ENCODE data around the gene CREB3L2.

CREB3L2 gene

DNA sequence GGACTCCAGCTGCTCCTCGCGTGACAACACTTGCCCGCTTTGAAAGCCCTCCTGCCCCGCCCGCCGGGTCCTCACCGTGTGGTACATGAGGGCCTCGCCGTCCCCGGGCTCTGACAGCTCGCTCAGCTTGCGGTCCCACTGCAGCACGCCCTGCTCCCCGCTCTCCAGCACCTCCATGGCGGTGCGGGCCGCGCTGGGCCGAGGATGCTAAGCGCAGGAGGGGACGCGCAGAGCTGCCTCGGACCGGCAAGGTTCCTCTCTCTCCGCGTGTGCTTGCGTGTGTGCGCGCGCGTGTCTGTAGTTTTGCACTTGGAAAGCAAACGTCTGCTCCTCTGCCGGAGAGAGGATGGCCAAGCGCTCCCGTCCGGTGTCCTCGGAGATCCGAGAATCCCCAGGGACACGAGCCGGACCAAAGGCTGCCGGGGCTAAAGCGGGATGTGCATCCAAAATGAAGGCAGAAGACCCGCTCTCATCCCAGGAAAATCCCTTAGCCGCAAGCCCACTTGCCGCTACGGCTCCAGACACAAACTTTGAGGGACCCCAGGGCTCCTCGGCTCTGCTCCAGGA, at the start of gene CREB3L2 (continued):
- TF ChIP-seq ZNF362 (tag by site-specific recombination; IDR thresholded peaks at IDR 0.05) (no peak), ZNF510 (tag by site-specific recombination; IDR thresholded peaks at IDR 0.05; ENCODE audit: insufficient replicate concordance) (no peak), ZNF677 (tag by site-specific recombination; IDR thresholded peaks at IDR 0.05) (no peak), ZBTB10 (tag by site-specific recombination; IDR thresholded peaks at IDR 0.05) (peak; percentile 50; the same call in 1 of the 2 replicates), ZNF704 (tag by site-specific recombination; IDR thresholded peaks at IDR 0.05) (no peak), ZSCAN5A (tag by site-specific recombination; IDR thresholded peaks at IDR 0.05) (no peak), ZNF23 (tag by site-specific recombination; IDR thresholded peaks at IDR 0.05; ENCODE audit: borderline replicate concordance) (no peak), ZNF350 (tag by site-specific recombination; IDR thresholded peaks at IDR 0.05) (no peak), ZNF292 (tag by site-specific recombination; IDR thresholded peaks at IDR 0.05; ENCODE audit: borderline replicate concordance, low read depth) (no peak), ZNF121 (tag by site-specific recombination; IDR thresholded peaks at IDR 0.05) (peak; percentile 38; the same call in 1 of the 2 replicates), ZSCAN16 (tag by site-specific recombination; IDR thresholded peaks at IDR 0.05) (no peak; the same call in 1 of the 2 replicates), KLF10 (tag by site-specific recombination; IDR thresholded peaks at IDR 0.05) (no peak), ZNF211 (tag by site-specific recombination; IDR thresholded peaks at IDR 0.05; ENCODE audit: low read depth) (no peak), GLI2 (tag by site-specific recombination; IDR thresholded peaks at IDR 0.05; ENCODE audit: borderline replicate concordance, low read depth) (no peak), ZNF274 (IDR thresholded peaks at IDR 0.05; ENCODE audit: low read length) (no peak), ZNF274 (tag by site-specific recombination; IDR thresholded peaks at IDR 0.05; ENCODE audit: borderline replicate concordance) (no peak), ZNF701 (tag by site-specific recombination; IDR thresholded peaks at IDR 0.05) (0 out of 2 replicates have a peak, but pooled peaks have one; percentile 22), ZFP69B (tag by site-specific recombination; IDR thresholded peaks at IDR 0.05) (peak; percentile 72)
- TF ChIP-seq, protein P1, sequence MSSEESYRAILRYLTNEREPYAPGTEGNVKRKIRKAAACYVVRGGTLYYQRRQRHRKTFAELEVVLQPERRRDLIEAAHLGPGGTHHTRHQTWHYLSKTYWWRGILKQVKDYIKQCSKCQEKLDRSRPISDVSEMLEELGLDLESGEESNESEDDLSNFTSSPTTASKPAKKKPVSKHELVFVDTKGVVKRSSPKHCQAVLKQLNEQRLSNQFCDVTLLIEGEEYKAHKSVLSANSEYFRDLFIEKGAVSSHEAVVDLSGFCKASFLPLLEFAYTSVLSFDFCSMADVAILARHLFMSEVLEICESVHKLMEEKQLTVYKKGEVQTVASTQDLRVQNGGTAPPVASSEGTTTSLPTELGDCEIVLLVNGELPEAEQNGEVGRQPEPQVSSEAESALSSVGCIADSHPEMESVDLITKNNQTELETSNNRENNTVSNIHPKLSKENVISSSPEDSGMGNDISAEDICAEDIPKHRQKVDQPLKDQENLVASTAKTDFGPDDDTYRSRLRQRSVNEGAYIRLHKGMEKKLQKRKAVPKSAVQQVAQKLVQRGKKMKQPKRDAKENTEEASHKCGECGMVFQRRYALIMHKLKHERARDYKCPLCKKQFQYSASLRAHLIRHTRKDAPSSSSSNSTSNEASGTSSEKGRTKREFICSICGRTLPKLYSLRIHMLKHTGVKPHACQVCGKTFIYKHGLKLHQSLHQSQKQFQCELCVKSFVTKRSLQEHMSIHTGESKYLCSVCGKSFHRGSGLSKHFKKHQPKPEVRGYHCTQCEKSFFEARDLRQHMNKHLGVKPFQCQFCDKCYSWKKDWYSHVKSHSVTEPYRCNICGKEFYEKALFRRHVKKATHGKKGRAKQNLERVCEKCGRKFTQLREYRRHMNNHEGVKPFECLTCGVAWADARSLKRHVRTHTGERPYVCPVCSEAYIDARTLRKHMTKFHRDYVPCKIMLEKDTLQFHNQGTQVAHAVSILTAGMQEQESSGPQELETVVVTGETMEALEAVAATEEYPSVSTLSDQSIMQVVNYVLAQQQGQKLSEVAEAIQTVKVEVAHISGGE (tag by site-specific recombination; conservative IDR thresholded peaks at IDR 0.05; ENCODE audit: low read depth): no peak; the same call in 1 of the 2 replicates
- TF ChIP-seq, protein P2, sequence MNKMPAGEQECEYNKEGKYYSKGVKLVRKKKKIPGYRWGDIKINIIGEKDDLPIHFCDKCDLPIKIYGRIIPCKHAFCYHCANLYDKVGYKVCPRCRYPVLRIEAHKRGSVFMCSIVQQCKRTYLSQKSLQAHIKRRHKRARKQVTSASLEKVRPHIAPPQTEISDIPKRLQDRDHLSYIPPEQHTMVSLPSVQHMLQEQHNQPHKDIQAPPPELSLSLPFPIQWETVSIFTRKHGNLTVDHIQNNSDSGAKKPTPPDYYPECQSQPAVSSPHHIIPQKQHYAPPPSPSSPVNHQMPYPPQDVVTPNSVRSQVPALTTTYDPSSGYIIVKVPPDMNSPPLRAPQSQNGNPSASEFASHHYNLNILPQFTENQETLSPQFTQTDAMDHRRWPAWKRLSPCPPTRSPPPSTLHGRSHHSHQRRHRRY (tag by site-specific recombination; IDR thresholded peaks at IDR 0.05): no peak
- TF ChIP-seq, protein P3, sequence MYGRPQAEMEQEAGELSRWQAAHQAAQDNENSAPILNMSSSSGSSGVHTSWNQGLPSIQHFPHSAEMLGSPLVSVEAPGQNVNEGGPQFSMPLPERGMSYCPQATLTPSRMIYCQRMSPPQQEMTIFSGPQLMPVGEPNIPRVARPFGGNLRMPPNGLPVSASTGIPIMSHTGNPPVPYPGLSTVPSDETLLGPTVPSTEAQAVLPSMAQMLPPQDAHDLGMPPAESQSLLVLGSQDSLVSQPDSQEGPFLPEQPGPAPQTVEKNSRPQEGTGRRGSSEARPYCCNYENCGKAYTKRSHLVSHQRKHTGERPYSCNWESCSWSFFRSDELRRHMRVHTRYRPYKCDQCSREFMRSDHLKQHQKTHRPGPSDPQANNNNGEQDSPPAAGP (tag by site-specific recombination; IDR thresholded peaks at IDR 0.05): peak; percentile 29
- TF ChIP-seq, protein P4, sequence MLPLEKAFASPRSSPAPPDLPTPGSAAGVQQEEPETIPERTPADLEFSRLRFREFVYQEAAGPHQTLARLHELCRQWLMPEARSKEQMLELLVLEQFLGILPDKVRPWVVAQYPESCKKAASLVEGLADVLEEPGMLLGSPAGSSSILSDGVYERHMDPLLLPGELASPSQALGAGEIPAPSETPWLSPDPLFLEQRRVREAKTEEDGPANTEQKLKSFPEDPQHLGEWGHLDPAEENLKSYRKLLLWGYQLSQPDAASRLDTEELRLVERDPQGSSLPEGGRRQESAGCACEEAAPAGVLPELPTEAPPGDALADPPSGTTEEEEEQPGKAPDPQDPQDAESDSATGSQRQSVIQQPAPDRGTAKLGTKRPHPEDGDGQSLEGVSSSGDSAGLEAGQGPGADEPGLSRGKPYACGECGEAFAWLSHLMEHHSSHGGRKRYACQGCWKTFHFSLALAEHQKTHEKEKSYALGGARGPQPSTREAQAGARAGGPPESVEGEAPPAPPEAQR (tag by site-specific recombination; IDR thresholded peaks at IDR 0.05): no peak
